ENCODE results near the gene ABI3.

GRCh38 chr17:49242813-49243212, 32.3 kb downstream of the ABI3 start:
- TF ChIP-seq, protein P1, sequence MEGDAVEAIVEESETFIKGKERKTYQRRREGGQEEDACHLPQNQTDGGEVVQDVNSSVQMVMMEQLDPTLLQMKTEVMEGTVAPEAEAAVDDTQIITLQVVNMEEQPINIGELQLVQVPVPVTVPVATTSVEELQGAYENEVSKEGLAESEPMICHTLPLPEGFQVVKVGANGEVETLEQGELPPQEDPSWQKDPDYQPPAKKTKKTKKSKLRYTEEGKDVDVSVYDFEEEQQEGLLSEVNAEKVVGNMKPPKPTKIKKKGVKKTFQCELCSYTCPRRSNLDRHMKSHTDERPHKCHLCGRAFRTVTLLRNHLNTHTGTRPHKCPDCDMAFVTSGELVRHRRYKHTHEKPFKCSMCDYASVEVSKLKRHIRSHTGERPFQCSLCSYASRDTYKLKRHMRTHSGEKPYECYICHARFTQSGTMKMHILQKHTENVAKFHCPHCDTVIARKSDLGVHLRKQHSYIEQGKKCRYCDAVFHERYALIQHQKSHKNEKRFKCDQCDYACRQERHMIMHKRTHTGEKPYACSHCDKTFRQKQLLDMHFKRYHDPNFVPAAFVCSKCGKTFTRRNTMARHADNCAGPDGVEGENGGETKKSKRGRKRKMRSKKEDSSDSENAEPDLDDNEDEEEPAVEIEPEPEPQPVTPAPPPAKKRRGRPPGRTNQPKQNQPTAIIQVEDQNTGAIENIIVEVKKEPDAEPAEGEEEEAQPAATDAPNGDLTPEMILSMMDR (conservative IDR thresholded peaks at IDR 0.05; ENCODE audit: low read depth, low read length), result no peak
- TF ChIP-seq EZH2 (IDR thresholded peaks at IDR 0.05; ENCODE audit: low read length, unreplicated experiment) (no peak), EZH2phosphoT487 (IDR thresholded peaks at IDR 0.05; ENCODE audit: borderline replicate concordance, low read length) (no peak)

Data from PC-3 (cell line).